HG03045 (cell line): ENCODE results near the gene SLC34A1.
A peak's percentile ranks its signal among the peaks of the same experiment; 100 is the strongest.
"Not testable (repeated sequence)": the region's sequence is repeated elsewhere in the genome, so short reads cannot be mapped to it uniquely, and the experiment has no call there.

Experiments
- ATAC-seq: cut with Tn5 transposase; IDR thresholded peaks from one replicate; pipeline ENCODE4 v1.9.1; 2021; ENCODE audit warnings: mild to moderate bottlenecking, moderate library complexity; ENCODE audit not compliant: unreplicated experiment

Gene SLC34A1

GRCh38 chr5:177405312-177405711 lies 21.1 kb downstream of the SLC34A1 start:
- ATAC-seq = no peak

- no peak for ATAC-seq
Measured at GRCh38 chr5:177405805-177406204, 21.6 kb downstream of the SLC34A1 start.

- no peak for ATAC-seq
Measured at GRCh38 chr5:177409043-177409801, 25.0 kb downstream of the SLC34A1 start, which contains the start of gene F12. TSS of gene F12 (minus strand) at chr5:177409564. CDS start at chr5:177409527, 37 bp downstream.

GRCh38 chr5:177410575-177410974 lies 26.3 kb downstream of the SLC34A1 start:
- ATAC-seq = no peak

- ATAC-seq = peak; percentile 62
Measured at GRCh38 chr5:177412603-177413233, 28.5 kb downstream of the SLC34A1 start.

GRCh38 chr5:177414481-177414880 lies 30.2 kb downstream of the SLC34A1 start:
- ATAC-seq = no peak

- not testable (repeated sequence) for ATAC-seq
Measured at GRCh38 chr5:177417081-177417480, 32.8 kb downstream of the SLC34A1 start.

- ATAC-seq = no peak
Measured at GRCh38 chr5:177419046-177419445, 34.8 kb downstream of the SLC34A1 start.

GRCh38 chr5:177420472-177420871 lies 36.2 kb downstream of the SLC34A1 start:
- ATAC-seq = not testable (repeated sequence)

- no peak for ATAC-seq
Measured at GRCh38 chr5:177421062-177421798, 37.0 kb downstream of the SLC34A1 start.

- ATAC-seq = no peak
Measured at GRCh38 chr5:177423671-177424070, 39.4 kb downstream of the SLC34A1 start.

GRCh38 chr5:177425196-177425800 lies 41.1 kb downstream of the SLC34A1 start:
- ATAC-seq = no peak

GRCh38 chr5:177425801-177426565 lies 41.7 kb downstream of the SLC34A1 start:
- peak; percentile 78 for ATAC-seq

- peak; percentile 4 for ATAC-seq
Measured at GRCh38 chr5:177426566-177427210, 42.5 kb downstream of the SLC34A1 start, which contains the start of gene GRK6. TSS of gene GRK6 (plus strand) at chr5:177426676. CDS start at chr5:177426846, 170 bp downstream.

- ATAC-seq = no peak
Measured at GRCh38 chr5:177427211-177427822, 43.1 kb downstream of the SLC34A1 start.

- ATAC-seq = no peak
Measured at GRCh38 chr5:177427919-177428573, 43.8 kb downstream of the SLC34A1 start.

- no peak for ATAC-seq
Measured at GRCh38 chr5:177428574-177429217, 44.5 kb downstream of the SLC34A1 start.

GRCh38 chr5:177429248-177430040 lies 45.2 kb downstream of the SLC34A1 start:
- no peak for ATAC-seq
